Cerebellar cortex (tissue), 1 donor: ENCODE results near the gene AMIGO1.
A peak's percentile ranks its signal among the peaks of the same experiment; 100 is the strongest.

Experiments used
- DNase-seq: peaks from one replicate; pipeline ENCODE4 v3.0.0-alpha.2; 2015; ENCODE audit warnings: low spot score

Gene AMIGO1

GRCh38 chr1:109502364-109502851 is 7.1 kb downstream of the AMIGO1 start:
- DNase-seq = no peak

GRCh38 chr1:109501644-109502363 is 7.7 kb downstream of the AMIGO1 start:
- no peak for DNase-seq

- no peak for DNase-seq
These were observed 8.6 kb downstream of the AMIGO1 start for GRCh38 chr1:109500941-109501381.

GRCh38 chr1:109499661-109500536 is 9.6 kb downstream of the AMIGO1 start:
- peak; percentile 60 for DNase-seq

GRCh38 chr1:109499081-109499480 is 10.4 kb downstream of the AMIGO1 start:
- DNase-seq = no peak

DNA sequence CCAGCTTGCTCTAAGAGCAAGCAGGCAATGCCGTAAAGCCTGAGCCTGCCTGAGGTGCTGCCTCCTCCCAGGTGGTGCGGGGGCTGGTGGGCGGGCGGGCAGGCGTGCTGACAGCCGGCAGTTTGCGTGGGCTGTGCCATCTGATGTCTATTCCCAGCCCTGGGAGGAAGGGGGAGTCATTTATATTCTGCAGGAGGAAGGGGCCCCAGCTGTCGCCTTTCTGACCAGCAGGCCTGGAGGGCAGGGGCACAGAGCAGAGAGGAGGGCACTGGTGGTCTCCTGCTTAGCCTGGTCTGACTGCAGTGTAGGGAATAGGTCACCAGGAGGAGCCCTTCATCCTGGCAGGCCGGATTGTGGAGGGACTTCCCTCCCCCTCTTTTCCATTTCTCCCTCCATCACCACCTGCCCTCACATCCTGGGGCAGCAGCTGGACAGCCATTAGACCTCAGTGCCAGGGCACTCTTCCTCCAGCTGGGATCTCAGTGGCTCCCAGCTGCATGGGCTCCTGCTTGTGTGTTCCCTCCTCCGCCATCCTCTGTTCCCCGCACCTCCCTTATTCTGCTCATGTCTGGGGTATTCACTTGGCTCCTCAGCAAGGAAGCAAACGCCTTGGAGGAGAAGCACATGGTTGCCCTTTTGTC is 11.2 kb downstream of the AMIGO1 start:
- DNase-seq = peak; percentile 69

- DNase-seq = no peak
These were observed 11.9 kb downstream of the AMIGO1 start for GRCh38 chr1:109497449-109498160.

DNA sequence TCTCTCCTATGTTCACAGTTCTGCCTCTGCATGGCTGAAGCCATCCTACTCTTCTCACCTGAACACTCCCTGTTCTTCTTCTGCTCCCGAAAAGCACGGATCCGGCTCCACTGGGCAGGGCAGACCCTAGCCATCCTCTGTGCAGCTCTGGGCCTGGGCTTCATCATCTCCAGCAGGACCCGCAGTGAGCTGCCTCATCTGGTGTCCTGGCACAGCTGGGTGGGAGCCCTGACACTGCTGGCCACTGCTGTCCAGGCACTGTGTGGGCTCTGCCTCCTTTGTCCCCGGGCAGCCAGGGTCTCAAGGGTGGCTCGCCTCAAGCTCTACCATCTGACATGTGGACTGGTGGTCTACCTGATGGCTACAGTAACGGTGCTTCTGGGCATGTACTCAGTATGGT is 13.8 kb downstream of the AMIGO1 start:
- DNase-seq = no peak

DNA sequence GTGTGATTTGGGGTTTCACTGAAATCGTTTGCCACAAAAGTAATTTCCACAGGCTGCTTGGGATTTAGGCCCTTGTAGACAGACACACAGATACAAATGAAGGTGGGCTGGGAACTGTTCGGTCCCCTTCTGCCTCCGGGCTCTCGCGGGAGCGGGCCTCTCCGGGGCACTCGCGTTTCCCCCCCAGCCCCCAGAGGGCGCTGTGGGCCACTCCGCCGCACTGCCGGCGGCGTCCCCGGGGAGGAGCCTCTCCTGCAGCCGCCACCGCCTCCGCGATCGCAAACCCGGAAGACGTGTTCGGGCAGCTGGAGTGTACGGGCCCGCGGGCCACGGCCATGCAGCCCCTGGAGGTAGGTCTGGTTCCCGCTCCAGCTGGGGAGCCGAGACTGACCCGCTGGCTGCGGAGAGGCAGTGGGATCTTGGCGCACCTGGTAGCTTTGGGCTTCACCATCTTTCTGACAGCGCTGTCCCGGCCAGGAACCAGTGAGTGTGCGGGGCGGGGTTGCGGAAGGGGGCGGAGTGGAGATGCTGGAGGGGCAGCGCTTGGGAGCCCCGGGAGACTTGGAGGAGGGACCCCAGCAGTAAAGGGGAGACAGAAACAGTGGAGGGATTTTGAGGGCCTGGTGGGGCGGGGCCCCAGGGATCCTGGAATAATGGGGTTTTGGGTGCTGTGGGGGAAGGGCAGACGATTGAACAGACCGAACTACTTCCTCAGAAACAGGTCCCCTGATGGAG is 15.6 kb downstream of the AMIGO1 start, which contains the start of gene CYB561D1:
Gene CYB561D1 (plus strand): TSS at position 290 of the 735 bp plus-strand sequence. CDS start 46 bp downstream, at position 336.
- DNase-seq = peak; percentile 80

DNA sequence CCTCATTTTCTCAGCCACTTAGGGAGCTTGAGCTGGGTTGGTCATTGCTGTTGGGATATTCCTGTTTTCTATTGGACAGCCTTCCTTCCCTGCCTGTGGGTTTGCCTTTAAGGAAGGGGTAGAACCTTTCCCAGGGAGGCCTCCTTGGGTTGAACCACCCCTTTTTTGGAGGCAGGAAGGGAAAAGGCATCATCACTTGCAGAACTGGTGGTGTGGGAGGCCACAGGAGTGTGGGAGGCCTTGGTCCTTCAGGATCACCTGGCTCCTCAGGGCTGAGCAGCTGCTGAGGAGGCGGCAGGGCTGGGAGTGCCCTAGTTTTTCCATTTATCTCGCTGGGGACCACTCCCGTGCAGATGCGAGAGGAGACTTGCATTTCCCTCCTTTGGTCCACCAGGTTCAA is 16.3 kb downstream of the AMIGO1 start:
- DNase-seq = no peak

GRCh38 chr1:109492779-109493178 is 16.7 kb downstream of the AMIGO1 start:
- no peak for DNase-seq

DNA sequence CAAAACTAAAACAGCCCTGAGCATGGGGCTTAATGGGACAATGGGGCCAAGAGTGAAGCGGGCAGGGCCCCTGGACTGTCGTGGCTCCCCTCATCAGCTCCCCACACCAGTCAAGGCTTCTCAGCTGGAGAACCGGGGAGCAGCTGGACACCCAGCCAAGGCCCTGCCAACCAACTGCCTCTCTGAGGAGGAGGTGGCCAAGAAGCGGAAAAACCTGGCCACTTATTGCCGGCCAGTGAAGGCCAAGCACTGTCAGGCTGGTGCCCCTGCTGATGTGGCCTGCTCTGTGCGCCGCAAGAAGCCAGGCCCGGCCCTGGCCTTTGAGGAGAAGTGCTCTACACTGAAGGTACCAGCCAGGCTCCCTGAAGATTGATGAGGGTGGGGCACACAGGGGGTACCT is 18.2 kb downstream of the AMIGO1 start:
- peak; percentile 54 for DNase-seq

GRCh38 chr1:109490934-109491302 is 18.6 kb downstream of the AMIGO1 start:
- DNase-seq = no peak

DNA sequence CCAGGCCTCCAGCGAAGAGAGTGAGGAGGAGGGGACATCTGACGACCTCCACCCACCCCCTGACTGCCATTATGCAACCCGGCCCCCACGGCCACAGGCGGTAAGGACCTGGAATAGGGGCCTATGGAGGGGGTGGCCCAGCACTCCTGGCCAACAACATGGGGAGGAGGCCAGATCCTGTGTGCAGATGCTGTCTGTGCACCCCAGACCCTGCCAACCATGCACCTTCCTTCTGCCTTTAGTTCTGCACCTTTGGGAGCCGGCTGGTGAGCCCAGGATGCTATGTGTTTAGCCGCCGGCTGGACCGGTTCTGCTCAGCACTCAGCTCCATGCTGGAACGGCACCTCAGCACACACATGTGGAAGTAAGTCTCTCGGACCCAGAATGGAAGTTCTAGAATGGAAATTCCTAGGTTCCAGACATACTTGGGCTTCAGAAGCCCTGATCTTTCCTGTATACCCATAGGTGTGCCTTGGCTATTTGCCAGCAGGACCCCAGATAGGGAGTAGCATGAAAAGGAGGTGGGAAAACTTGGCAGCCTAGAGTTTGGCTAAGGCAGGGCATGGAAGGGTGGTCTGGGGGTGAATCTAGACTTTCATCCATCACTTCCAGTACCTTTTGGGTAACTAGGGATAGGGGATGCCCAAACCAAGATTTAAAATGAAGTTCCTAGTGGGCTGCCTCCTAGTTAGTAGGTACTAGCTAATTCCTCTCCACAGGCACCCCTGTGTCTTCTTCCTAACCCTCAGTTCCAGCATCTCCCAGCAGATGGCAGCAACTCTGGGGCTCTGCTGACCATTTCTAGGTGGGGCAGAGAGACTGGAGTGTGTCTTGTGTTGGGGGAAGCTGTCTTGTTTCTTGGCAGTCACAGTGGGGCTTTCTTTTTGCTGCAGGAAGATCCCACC is 19.2 kb downstream of the AMIGO1 start:
- DNase-seq = peak; percentile 89

DNA sequence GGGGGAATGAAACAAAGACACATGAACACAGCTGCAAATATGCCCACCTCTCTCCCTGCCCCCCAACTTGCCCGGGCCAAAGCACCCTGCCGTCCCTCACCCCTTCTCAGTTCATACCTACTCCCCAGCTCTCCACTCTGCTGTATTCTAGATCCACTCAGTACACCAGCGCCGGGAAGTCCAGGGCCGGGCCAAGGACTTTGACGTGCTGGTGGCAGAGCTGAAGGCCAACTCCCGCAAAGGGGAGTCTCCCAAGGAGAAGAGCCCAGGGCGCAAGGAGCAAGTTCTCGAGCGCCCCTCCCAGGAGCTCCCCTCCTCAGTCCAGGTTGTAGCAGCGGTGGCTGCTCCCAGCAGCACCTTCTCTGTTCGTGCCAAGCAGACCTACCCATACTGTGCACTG is 20.8 kb downstream of the AMIGO1 start:
- no peak for DNase-seq

DNA sequence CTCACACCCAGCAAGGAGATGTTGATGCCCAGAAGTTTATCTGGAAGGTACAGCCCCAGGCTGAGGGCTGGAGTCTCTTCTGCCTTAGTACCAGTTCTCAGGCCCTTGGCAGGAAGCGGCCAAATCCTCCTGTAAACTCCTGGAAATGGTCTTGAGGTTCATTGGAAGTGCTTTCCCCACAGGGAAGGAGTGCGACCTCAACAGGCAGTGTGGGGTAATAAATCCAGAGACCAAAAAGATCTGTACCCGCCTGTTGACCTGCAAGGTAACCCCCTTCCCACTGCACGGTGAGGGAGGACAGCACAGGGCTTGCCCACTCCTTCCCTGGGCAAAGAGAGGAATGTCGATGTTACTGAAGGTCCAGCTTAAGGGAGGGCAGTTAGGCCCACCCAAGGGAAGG is 21.3 kb downstream of the AMIGO1 start:
- DNase-seq = no peak

DNA sequence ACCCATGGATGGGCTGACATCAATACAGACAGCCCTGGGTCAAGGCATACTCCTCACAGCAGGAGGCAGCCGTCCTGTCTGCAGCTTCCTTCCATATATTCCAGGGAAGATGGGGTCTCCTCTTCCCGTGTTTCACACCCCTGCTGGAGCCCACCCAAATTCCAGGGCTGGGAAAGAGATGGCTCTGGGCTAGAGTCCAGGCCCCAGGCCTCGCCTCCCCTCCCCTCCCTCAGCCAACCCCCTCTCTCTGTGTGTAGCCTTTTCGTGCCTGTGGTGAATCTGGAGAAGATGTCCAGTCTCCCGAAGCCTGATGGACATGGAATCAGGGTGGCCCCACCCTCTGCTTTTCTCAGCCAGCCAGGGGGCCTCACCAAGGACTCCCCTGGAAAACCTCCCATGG is 22.3 kb downstream of the AMIGO1 start:
- no peak for DNase-seq

- DNase-seq = no peak
These were observed 24.5 kb downstream of the AMIGO1 start for GRCh38 chr1:109485001-109485400.

GRCh38 chr1:109484519-109484975 is 25.0 kb downstream of the AMIGO1 start:
- DNase-seq = no peak
